GM21619 (cell line): Measurements from ENCODE around the gene IFITM5.

ENCODE experiments used
- ATAC-seq: cut with Tn5 transposase; IDR thresholded peaks from one replicate; pipeline ENCODE4 v1.9.1; 2021; ENCODE audit not compliant: unreplicated experiment

The IFITM5 gene

DNA sequence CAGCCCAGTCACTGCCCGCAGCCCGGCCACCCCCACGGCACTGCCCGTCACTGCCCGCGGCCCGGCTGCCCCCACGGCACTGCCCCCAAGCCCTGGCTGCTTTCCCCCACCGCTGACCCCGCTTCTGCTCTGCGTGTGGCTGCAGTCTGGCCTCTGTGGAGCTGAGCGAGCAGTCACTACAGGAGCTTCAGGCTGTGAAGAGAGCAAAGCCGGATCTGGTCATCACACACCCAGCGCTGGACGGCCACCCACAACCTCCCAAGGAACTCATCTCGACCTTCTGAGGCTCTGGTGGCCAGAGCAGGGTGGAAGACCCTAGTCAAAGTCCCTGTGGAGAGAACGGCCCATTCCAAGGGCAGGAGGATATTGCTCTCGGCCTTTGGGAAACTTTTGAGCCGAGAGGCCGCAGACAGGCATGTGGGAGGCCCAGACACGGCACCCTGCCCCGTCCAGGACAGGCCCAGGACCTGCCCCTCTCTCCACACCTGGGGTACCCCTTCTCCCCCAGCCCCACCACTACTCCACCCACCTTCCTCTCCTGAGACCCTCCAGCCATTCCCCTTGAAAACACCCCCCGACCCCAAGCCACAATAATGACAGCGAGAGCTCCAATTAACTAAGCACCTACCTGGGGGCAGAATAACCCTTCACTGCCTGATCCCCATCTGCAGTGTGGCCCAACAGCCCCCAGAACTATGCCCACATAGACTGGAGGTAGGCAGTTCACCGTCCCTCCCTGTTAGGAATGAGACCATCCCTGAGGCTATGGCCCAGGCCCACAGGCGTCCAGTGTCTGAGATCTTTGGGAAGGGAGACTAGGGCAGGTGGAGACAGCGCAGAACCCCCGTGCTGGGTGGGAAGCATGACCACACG is 14.1 kb downstream of the IFITM5 start:
- no peak for ATAC-seq

DNA sequence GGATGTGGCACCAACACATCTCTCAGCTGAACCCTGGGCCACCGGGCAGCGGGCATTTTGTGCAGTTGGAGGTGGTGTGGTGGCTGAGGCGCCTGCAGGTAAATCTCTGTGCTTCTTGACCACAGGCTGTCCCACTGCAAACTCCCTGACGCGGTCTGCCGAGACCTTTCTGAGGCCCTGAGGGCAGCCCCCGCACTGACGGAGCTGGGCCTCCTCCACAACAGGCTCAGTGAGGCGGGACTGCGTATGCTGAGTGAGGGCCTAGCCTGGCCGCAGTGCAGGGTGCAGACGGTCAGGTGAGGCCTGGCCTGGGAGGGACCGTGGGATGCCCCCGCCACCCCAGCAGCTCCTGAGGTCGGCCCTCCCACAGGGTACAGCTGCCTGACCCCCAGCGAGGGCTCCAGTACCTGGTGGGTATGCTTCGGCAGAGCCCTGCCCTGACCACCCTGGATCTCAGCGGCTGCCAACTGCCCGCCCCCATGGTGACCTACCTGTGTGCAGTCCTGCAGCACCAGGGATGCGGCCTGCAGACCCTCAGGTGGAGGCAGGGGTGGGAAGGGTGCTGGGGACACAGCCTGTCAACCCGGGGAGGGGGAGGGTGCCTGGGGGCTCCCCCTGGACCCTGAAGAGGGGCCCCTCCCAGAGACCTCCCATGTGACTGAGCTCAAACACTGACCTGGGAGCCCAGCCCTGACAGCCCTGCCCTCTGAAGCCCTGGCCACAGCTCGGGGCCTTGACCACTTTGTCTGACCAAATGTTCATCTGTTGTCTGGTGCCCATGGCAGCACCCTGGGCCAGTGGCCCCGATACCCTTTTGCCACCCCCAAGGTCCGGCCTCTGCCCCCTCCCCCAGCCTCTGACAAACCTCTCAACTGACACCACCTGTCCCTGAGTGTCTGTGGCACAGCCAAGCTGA is 15.0 kb downstream of the IFITM5 start:
- ATAC-seq = no peak

DNA sequence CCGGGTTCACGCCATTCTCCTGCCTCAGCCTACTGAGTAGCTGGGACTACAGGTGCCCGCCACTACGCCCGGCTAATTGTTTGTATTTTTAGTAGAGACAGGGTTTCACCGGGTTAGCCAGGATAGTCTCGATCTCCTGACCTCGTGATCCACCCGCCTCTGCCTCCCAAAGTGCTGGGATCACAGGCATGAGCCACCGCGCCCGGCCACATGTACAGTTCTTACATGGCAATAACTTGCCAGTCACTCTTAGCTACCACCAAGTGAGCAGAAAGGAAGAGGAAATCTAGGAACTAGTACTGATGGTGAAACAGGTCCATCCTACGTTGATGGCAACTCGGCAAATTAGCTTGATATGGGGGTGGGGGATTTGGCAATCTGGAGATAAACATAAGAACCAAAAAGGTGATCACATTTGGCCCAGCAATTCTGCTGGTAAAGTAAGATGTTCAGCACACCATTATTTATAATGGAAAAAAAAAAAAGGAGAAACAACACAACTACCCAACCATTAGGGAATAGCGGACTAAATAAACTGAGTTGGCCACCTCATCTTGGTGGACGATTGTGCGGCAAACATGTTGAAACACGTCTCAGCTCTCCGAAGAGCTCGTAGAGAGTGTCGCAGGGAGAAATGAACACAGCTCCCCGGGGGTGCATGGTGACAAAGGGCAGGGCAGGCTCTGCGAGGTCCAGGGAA is 15.8 kb downstream of the IFITM5 start:
- no peak for ATAC-seq

DNA sequence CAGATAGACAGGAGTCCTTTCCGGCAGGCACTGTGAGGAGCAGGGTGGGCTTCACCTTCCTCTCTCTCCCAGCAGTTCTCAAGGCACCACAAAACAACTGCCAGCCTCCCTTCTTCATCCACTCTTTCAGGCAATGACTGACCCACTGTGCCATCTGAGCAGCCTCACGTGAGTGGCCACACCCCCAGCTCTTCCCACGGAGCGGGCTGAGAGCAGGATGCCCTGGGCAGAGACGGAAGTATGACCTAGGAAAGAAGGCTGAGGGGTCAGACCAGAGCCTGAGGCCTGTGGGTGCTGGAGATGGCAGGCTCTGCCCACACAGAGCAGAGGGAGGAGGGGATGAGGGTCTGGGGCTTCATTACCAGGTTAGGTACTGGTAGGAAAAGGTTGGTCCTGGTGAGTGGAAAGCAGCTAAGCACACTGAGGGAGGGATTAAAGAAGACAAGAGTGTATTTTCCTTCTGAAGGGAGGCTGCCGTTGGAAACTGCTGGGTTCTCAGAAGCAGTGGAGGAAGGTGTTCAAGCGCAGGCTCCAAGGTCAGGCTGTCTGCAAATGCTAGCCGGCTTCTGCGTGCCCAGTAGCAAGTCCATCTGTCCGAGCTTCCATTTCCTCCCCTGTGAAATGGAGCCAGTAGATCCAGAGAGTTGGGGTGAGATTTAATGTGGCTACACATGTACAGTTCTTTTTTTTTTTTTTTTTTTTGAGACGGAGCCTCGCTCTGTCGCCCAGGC is 16.5 kb downstream of the IFITM5 start:
- ATAC-seq = no peak

DNA sequence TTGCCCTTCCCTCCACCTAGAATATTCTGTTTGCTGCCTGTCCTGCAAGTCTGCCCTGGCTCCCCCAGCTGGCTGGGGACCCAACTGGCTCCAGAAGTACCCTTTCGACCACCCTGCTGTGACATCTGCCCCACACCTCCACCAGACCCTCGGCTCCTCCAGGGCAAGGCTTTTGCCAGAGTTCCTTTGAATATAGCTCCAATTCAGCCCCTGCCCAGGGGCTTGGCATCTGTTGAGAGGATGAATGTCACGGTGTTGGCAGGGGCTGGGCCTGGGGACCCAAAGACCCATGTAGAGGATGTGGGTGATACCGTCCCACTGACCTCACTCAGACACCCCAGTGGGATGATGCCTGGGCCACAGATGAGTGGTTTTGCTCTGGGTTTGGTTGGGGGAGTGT is 17.2 kb downstream of the IFITM5 start:
- ATAC-seq = no peak

DNA sequence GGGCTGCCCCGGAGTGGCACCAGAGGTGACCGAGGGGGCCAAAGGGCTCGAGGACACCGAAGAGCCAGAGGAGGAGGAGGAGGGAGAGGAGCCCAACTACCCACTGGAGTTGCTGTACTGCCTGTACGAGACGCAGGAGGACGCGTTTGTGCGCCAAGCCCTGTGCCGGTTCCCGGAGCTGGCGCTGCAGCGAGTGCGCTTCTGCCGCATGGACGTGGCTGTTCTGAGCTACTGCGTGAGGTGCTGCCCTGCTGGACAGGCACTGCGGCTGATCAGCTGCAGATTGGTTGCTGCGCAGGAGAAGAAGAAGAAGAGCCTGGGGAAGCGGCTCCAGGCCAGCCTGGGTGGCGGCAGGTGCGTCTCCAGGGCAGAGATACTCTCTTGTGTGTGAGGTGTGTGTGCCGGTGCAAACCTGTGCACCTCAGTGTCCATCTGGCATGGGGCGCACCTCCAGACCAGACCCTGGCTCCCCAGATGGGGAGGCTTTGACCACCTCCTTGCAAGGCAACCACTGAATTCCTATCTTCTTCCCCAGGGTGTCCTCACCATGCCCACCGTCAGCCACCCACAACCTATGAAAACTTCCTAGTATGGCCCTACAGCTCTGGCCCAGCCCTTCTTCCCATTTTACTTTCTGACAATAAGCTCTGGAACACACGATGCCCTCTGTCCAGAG is 17.7 kb downstream of the IFITM5 start:
- no peak for ATAC-seq

DNA sequence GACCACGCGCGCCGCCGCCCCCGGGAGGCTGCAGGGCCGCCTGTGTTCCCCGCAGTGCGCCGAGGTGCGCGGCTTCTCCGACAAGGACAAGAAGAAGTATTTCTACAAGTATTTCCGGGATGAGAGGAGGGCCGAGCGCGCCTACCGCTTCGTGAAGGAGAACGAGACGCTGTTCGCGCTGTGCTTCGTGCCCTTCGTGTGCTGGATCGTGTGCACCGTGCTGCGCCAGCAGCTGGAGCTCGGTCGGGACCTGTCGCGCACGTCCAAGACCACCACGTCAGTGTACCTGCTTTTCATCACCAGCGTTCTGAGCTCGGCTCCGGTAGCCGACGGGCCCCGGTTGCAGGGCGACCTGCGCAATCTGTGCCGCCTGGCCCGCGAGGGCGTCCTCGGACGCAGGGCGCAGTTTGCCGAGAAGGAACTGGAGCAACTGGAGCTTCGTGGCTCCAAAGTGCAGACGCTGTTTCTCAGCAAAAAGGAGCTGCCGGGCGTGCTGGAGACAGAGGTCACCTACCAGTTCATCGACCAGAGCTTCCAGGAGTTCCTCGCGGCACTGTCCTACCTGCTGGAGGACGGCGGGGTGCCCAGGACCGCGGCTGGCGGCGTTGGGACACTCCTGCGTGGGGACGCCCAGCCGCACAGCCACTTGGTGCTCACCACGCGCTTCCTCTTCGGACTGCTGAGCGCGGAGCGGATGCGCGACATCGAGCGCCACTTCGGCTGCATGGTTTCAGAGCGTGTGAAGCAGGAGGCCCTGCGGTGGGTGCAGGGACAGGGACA is 18.4 kb downstream of the IFITM5 start:
- no peak for ATAC-seq

DNA sequence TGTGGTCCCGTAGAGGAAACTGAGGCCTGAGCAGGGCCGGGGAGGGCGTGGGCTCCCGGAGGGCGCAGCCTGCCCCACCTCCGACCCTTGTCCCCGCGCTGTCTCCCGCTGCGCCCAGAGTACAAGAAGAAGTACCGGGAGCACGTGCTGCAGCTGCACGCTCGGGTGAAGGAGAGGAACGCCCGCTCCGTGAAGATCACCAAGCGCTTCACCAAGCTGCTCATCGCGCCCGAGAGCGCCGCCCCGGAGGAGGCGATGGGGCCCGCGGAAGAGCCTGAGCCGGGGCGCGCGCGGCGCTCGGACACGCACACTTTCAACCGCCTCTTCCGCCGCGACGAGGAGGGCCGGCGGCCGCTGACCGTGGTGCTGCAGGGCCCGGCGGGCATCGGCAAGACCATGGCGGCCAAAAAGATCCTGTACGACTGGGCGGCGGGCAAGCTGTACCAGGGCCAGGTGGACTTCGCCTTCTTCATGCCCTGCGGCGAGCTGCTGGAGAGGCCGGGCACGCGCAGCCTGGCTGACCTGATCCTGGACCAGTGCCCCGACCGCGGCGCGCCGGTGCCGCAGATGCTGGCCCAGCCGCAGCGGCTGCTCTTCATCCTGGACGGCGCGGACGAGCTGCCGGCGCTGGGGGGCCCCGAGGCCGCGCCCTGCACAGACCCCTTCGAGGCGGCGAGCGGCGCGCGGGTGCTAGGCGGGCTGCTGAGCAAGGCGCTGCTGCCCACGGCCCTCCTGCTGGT is 19.2 kb downstream of the IFITM5 start:
- ATAC-seq = no peak

DNA sequence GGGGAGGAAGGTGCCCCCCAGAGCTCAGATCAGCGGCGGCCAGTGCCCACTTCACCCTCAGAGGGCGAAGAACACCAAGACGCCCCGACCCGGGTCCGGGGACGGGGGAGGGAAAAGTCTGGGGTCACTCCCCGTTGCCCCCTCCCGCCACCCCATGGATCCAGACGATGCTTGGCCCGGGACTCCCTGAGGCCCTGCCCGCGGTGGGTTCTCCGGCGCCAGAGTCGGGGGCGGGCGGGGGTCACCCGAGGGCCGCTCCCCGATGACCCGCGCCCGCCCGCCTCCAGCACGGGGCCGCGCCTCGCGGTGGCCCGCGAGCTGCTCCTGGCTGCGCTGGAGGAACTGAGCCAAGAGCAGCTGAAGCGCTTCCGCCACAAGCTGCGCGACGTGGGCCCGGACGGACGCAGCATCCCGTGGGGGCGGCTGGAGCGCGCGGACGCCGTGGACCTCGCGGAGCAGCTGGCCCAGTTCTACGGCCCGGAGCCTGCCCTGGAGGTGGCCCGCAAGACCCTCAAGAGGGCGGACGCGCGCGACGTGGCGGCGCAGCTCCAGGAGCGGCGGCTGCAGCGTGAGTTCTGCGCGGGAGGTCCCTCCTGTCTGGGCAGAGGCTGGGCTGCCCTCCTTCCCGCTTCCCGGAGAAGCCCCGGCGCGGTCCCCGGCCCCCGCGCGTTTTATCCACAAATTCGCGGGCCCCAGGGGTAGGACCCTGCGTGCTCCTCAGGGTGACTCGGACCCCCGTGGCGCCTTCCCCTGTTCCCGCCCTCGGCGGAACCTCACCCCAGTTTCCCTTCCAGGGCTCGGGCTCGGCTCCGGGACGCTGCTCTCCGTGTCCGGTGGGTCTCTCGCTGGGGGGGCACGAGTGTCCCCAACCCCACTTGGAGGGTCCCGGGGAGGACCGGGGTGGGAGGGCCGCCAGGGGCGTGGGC is 20.0 kb downstream of the IFITM5 start:
- no peak for ATAC-seq

DNA sequence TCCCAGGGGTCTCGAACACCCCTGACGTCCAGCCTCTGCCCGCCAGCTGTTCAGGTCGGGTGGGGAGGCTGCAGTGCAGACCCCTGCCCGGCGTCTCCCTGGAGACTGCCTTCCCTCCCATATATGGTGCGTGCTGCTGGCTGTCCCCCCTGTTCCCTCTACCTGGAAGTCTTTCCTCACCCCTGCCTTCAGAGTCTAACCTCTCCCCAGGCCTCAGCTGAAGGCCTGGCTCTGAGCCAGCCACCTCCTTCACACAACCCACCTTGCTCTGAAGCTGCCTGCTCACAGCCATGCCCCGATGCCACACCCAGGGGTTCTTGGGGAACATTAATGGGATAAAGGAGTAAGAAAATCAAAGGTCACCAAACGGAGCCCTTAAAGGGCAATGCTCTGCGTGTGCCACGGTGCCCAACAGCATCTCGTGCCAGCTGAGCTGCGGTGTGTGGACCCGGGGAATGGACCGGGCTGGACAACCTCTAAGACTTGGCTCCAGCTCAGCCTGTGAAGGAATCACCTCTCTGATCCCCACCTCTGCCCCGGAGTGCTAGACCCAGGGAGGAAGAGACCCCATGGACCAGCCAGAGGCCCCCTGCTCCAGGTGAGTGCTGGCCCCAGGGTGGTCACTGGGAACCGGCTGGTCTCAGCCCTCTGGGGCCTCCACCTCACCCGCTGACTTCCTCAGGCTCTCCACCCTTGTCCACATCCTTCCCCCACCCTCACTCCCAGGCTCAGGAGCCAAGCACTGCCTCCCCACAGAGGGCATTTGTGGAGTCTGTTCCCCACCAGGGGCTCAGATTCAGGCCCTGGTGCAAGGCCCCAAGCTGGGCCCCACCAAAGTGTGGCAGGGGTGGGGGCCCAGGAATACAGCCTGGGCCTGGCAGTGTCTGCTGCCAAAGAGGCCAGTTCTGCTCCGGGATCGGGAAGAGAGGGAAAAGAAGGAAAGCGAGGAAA is 21.1 kb downstream of the IFITM5 start, which contains the start of gene NLRP6:
Gene NLRP6, plus strand, starts transcription at position 407 of the 951 bp plus-strand sequence. Its CDS starts 163 bp downstream, at position 570.
- ATAC-seq = no peak

DNA sequence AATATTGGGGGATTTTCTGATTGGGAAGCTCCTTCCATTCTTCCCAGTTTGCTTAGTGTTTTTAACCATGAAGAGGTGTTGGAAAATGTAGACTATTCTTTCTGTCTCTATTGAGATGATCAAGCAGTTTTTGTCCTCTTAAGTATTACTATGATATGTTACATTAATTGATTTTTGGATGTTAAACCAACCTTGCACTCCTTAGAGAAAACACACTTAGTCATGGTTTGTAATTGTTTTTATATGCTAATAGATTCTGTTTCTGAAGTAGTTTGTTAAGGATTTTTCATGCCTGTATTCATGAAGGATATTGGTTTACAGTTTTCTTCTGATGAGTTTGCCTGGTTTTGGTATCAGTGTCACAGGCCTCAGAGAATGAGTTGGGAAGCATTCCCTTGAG is 23.1 kb downstream of the IFITM5 start:
- no peak for ATAC-seq

DNA sequence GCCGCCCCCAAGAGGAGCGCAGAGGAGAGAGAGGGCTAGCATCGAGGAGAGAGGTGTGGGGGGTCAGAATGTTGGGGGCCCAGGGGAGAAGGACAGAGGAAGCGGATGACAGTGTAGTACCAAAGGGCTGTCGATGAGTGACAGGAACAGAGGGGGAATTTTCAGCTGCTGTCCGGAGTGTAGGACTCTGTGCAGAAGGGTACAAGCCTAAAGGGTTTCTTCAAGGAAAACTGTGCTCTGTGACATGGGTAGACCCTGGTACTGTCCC is 26.5 kb downstream of the IFITM5 start:
- ATAC-seq = no peak

DNA sequence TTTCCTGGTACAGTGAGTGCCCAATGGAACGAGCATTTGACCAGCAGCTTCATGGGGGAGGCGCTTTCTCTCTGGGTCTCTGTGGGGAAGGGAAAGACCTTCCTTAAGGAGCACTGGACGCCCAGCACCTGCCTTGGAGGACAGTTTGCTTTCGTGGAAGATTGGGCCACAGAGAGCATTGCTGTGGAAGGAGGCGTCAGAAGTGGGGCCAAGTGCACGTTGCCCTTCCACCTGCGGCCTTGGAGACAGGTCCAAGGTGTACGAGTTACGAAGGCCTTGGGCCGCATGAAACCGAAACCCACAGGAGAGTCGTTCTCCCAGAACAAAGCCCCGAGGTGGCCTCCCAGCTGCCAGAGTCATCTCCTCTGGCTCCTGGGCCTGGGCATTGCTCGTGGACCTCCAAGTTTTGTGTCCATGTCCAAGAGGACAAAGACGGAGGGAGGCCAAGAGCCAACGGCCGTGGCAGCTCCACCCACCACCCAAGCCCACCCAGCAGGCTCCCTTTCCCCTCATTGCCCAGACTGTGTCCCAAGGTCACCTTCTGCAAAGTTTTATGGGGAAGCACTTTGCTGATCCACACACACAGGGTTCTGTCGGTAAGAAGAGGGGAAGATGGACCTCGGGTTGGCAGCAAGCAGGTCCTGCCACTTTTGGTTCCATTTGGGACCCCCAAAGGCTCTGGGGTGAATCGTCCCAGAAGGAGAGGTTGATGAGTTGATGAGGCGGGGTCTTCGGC is 27.0 kb downstream of the IFITM5 start:
- no peak for ATAC-seq

DNA sequence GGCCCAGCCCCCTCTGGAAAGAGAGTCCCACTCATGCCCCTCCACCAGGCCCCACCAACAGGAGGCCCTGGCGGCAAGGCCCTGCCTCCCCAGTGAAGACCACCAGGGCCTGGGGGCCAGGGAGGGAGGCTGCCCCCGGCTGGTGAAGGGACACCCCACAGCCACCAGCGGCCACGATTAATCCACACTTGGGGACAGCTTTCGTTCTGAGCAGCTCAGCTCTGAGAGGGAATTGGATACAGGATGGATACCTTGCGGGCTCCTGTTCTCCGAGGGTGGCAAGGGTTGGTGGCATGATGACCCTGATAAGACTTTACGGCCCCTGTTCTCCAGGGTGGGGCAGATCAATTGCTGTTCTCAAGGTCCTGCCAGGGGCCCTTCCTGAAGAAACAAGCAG is 28.0 kb downstream of the IFITM5 start:
- no peak for ATAC-seq

DNA sequence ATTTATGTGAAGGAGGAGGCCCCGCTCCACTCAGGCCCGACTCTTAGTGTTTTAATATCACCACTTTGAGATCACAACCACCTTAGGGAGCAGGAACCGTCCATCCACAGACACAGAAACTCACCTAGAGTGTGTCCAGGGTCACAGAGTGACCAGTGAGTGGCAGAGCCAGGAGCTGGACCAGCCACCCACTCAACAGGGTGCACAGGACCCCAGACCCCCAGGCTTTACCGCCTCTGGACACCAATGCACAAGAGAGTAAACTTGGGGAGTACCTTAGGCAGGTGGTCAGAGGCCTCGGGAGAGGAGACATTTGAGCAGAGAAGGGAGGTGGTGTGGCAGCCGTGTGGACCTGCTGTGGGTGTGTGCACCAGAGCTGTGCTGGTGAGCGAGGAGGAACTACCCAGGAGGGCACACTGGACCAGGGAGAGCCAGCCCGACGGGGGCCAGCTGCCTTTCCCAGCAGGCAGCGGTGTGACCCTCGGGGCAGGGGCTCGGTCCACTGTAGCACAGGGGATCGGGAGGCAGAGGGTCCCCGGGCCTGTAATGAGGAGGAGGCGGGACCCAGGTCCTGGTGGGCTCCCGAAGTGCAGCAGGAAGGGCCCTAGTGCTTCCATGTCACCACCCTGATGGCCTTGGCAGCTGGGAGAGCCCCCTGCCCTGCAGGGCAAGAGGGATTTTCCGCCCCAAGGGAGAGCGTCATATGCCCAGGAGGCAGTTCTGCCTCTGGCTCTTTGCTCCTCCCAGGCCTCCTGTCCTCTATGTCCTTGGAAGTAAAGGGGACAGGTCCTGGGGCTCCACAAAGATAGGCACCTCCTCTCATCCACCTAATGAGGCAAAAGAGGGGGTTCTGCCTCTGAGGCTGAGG is 28.6 kb downstream of the IFITM5 start:
- no peak for ATAC-seq
